Breast epithelium (tissue), 4 donors: ENCODE measurements around the gene GRAP. TPM values are rescaled to one million over a fixed set of nuclear protein-coding genes. Genes with fewer than 3 reads are reported as not detected.
"Not testable (repeated sequence)": the region's sequence is repeated elsewhere in the genome, so short reads cannot be mapped to it uniquely, and the experiment has no call there.

Source experiments
- DNase-seq, 2 donors: peaks; one replicate each; pipeline ENCODE4 v3.0.0-alpha.2; 2019; ENCODE audit warnings: low spot score in 2 of 2
- H3K27ac ChIP-seq, 2 donors: fragments of 200-600 bp; sonication (generic) in 1 of 2; one replicate each; pipeline ENCODE4 v1.5.1; 2016 to 2019; ENCODE audit warnings: mild to moderate bottlenecking in 1 of 2
- H3K27me3 ChIP-seq, 2 donors: fragments of 200-600 bp; sonication (generic) in 1 of 2; one replicate each; pipeline versions ENCODE4 v1.5.1 to v1.6.0; 2017 to 2019; ENCODE audit warnings: control low read depth in 1 of 2, mild to moderate bottlenecking in 1 of 2
- H3K36me3 ChIP-seq: fragments of 200-600 bp; one replicate; pipeline ENCODE4 v1.5.1; 2019
- H3K4me1 ChIP-seq, 2 donors: fragments of 200-600 bp; sonication (generic); one replicate each; pipeline ENCODE4 v1.5.1; 2016 to 2019; ENCODE audit warnings: control low read depth in 1 of 2
- H3K4me3 ChIP-seq, 3 donors: fragments of 200-600 bp; sonication (generic); 1 replicate in 2 of 3; 2 replicates in 1 of 3; pipeline ENCODE4 v1.5.1; 2016 to 2019; ENCODE audit warnings: mild to moderate bottlenecking in 3 of 3, moderate library complexity in 2 of 3
- H3K9me3 ChIP-seq, 2 donors: fragments of 200-600 bp; sonication (generic) in 1 of 2; one replicate each; pipeline ENCODE4 v1.5.1; 2016 to 2019; ENCODE audit warnings: control low read depth in 1 of 2
- POLR2A ChIP-seq: fragments of 450-650 bp; IDR thresholded peaks from one replicate; pipeline ENCODE4 v1.6.1; 2016; ENCODE audit warnings: antibody characterized with exemption, mild to moderate bottlenecking, moderate library complexity
- POLR2AphosphoS5 ChIP-seq, 3 donors: sonication (generic); formaldehyde crosslinking; IDR thresholded peaks; one replicate each; pipeline ENCODE4 v1.6.1; 2017; ENCODE audit warnings: antibody characterized with exemption in 3 of 3
- intact Hi-C: fragments of 100-400 bp; cut with DNase I; formaldehyde crosslinking; loops from one replicate; pipeline ENCODE4 v1.15.1; 2023; ENCODE audit warnings: low total_unique reads
- total RNA-seq, 3 donors: library from RNA; depleted of rRNA; stranded (reverse); fragments of >200 nt; gene quantifications; one replicate each; pipeline ENCODE4 v1.1.0, GENCODE V29; 2016
- TF ChIP-seq, protein P1 (sequence below), 3 donors: fragments of 450-650 bp; IDR thresholded peaks; one replicate each; pipeline ENCODE4 v1.5.1; 2016 to 2017; ENCODE audit warnings: antibody characterized with exemption in 3 of 3, mild to moderate bottlenecking in 3 of 3, moderate library complexity in 3 of 3

Gene GRAP
- total RNA-seq, 3 donors from 2014 or later: 1.8 to 9.8 (median 2.2) TPM

DNA sequence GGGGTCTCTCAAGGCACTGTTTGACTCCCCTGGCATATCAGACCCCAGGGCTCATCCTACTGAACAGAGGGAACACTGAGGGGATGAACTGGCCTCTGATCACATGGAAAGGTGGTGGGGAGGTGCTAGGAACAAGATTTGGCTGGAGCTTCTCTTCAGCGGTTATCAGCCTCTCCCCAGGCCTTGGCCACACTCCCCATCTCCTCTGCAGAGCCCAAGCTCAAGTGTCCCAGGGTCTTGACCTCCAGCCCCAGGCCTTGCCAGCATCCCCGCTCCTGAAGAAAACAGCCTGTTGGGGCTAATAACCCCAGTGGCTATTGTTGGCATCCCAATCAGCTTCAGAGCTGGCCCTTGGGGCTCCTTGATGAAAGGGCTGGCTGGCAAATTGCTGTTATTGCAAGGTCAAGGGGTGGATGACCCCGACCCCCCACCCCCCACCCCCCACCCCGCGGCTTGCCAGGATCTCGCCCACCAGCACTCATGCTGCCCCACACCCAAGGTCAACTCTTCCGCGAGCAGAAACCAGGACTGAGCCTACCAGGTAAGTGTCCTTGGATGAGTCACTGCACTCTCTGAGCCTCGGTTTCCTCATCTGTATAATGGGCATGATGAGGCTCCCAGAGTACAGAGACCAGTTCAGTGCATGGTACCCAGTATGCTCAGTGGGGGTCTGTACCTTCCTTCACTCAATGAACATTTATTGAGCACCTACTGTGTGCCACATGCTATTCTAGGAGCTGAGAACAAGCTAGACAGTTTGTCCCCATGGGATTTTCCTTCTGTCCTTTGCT, 23.4 kb downstream of the GRAP start:
- Histone ChIP-seq H3K27ac (no peak overlapping the region), H3K4me3 (no peak overlapping the region), H3K4me1 (no peaks in the 10 kb centered on the region), H3K36me3 (no peaks in the 10 kb centered on the region), H3K27me3 (no peaks in the 10 kb centered on the region), H3K9me3 (no peaks in the 10 kb centered on the region)
- no peak for TF ChIP-seq POLR2A
- TF ChIP-seq POLR2AphosphoS5 (IDR thresholded peaks at IDR 0.05): no peak
- TF ChIP-seq, protein P1, sequence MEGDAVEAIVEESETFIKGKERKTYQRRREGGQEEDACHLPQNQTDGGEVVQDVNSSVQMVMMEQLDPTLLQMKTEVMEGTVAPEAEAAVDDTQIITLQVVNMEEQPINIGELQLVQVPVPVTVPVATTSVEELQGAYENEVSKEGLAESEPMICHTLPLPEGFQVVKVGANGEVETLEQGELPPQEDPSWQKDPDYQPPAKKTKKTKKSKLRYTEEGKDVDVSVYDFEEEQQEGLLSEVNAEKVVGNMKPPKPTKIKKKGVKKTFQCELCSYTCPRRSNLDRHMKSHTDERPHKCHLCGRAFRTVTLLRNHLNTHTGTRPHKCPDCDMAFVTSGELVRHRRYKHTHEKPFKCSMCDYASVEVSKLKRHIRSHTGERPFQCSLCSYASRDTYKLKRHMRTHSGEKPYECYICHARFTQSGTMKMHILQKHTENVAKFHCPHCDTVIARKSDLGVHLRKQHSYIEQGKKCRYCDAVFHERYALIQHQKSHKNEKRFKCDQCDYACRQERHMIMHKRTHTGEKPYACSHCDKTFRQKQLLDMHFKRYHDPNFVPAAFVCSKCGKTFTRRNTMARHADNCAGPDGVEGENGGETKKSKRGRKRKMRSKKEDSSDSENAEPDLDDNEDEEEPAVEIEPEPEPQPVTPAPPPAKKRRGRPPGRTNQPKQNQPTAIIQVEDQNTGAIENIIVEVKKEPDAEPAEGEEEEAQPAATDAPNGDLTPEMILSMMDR (IDR thresholded peaks at IDR 0.05): no peak
- intact Hi-C loops: no loop called here
- no peak for DNase-seq

DNA sequence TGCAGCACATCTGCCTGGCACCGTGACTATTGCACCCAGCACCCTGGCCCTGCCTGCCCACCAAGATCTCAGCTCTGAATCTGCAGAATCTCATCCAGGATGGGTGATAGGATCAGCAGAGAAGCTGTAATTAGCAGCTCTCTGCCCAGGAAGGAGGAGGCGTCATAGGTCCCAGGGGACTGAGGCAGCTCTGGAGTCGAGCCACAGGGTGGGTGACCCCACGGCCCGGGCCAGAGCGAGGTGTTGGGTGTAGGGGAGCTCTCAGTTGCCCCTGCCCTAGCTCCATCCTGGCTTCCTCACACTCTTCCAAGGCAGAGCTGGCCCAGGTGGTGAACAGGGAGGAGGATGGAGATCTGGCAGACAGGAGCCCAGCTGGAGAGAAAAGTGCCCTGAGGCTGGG, 24.0 kb downstream of the GRAP start:
- TF ChIP-seq POLR2AphosphoS5 (IDR thresholded peaks at IDR 0.05): no peak
- TF ChIP-seq, protein P1 (IDR thresholded peaks at IDR 0.05): no peak
- TF ChIP-seq POLR2A: no peak

DNA sequence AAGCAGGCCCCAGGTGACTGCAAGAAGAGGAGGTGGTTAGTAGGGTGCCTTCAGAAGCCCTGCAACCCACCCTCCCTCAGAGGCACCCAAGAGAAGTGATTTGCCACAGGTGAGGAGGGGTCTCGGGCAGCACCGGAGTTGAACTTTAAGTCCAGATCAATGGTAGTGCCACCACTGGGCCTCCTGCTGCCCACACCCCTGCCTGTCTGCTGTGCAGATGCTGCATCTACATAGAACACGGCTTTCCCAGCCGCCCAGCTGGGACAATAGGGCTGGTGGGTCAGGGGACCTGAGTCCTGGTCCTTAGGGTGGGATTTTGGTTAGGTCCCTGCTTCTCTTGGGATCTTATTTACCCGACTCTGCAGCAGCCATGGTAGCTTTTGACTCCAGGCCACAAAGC, 24.6 kb downstream of the GRAP start:
- Histone ChIP-seq H3K27me3 (no peaks in the 10 kb centered on the region), H3K27ac (no peak overlapping the region), H3K9me3 (no peaks in the 10 kb centered on the region), H3K4me1 (no peaks in the 10 kb centered on the region), H3K36me3 (no peaks in the 10 kb centered on the region), H3K4me3 (no peak overlapping the region)
- TF ChIP-seq POLR2AphosphoS5 (IDR thresholded peaks at IDR 0.05) (no peak), POLR2A (no peak)
- TF ChIP-seq, protein P1 (IDR thresholded peaks at IDR 0.05): no peak
- intact Hi-C loops: no loop called here
- DNase-seq: no peak

More for the DNA sequence above, 24.0 kb downstream of the GRAP start:
- H3K4me3 ChIP-seq: no peak overlapping the region
- no peaks in the 10 kb centered on the region for H3K4me1 ChIP-seq
- no peak overlapping the region for H3K27ac ChIP-seq
- no peaks in the 10 kb centered on the region for H3K27me3 ChIP-seq
- H3K9me3 ChIP-seq: no peaks in the 10 kb centered on the region
- H3K36me3 ChIP-seq: no peaks in the 10 kb centered on the region
- no peak for DNase-seq
- intact Hi-C loops: no loop called here

DNA sequence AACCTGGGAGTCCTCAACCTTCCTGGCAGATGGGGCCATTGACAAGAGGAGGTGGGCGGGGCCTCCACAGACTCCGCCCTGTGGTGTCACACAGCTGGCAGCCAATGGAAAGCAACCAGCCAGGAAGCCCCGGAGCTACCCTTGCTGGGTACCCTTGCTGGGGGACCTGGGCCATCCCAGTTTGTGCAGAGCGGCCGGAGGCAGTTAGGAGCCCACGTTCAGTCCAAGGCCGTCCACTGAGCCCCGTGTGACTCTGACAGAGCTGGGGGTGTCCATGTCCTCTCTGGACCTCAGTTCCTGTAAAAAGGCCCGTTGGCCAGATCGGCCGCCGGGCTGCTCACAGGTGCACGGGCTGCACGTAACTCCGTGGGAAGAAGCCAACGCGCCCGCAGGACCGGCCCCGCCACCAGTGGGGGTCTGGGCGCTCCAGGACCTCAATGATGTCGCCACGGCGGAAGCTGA, 25.1 kb downstream of the GRAP start:
- intact Hi-C loops: no loop called here
- TF ChIP-seq POLR2A: no peak
- no peak for TF ChIP-seq POLR2AphosphoS5 (IDR thresholded peaks at IDR 0.05)
- TF ChIP-seq, protein P1 (IDR thresholded peaks at IDR 0.05): no peak
- H3K4me1 ChIP-seq: no peaks in the 10 kb centered on the region
- H3K9me3 ChIP-seq: no peaks in the 10 kb centered on the region
- H3K36me3 ChIP-seq: no peaks in the 10 kb centered on the region
- no peak for DNase-seq
- no peak overlapping the region for H3K4me3 ChIP-seq
- H3K27ac ChIP-seq: no peak overlapping the region
- H3K27me3 ChIP-seq: no peaks in the 10 kb centered on the region

DNA sequence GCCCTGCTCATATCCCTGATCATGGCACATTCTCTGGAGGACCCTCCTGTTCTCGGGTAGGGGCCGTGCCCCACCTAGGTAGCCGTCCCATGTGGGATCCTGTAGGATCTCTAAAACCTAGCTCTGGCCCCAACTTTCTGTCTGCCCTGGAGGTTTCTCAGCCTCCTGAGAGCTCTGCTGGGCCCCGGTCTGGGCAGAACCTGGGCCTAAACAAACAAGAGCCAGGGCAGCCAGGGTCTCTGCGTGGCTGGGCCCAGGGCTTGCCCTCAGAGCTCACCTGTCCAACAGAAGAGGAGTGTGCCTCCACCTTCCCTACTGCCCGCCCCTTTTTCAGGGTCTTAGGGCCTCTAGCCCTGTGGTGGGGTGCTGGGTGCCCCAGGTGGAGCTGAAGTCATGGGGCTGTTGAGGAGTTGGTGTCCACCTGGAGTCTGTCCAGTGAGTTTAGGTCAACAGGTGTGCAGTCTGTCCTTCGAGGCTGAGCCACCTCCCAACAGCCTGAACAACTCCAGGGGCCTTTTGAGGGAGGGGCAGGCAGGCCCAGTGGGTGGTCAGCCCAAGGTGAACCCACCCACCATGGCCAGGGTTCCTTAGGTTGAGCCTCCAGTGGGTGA, 25.6 kb downstream of the GRAP start:
- H3K9me3 ChIP-seq, H3K27me3 ChIP-seq, intact Hi-C loops, DNase-seq, H3K27ac ChIP-seq, H3K36me3 ChIP-seq, H3K4me3 ChIP-seq, H3K4me1 ChIP-seq: not testable (repeated sequence)
